ENCODE measurements around the gene FBXO38.

Gene FBXO38

GRCh38 chr5:148492351-148492750 is 108.6 kb downstream of the FBXO38 start:
- no peaks in the 10 kb centered on the region for H3K36me3 Mint-ChIP-seq (ENCODE audit: low read depth)
- H3K4me1 Mint-ChIP-seq: peaks cover 2% of the 10 kb centered on the region
- no peak overlapping the region for H3K4me3 Mint-ChIP-seq
- no peak for TF ChIP-seq CTCF (IDR thresholded peaks at IDR 0.05; ENCODE audit: unreplicated experiment in 3 of 3)
- H3K9me3 Mint-ChIP-seq: no peaks in the 10 kb centered on the region
- no peak overlapping the region for H3K27ac Mint-ChIP-seq
- peaks cover 5% of the 10 kb centered on the region for H3K27me3 Mint-ChIP-seq (ENCODE audit: low read depth)
